Hematopoietic multipotent progenitor cell treated with erythropoietin and hydrocortisone succinate and interleukin-3 and kit ligand, for 8 days (in vitro differentiated cells): Measurements from ENCODE around the gene RAB7B.

Source experiments
- DNase-seq: peaks from one replicate; pipeline ENCODE4 v3.0.0-alpha.2; 2015

RAB7B gene

GRCh38 chr1:205943245-205943644, 60.0 kb downstream of the RAB7B start, which contains the start of gene SLC26A9:
Gene SLC26A9 (minus strand): TSS chr1:205943456. CDS start chr1:205935820, 7,636 bp downstream.
- DNase-seq, result no peak

DNA sequence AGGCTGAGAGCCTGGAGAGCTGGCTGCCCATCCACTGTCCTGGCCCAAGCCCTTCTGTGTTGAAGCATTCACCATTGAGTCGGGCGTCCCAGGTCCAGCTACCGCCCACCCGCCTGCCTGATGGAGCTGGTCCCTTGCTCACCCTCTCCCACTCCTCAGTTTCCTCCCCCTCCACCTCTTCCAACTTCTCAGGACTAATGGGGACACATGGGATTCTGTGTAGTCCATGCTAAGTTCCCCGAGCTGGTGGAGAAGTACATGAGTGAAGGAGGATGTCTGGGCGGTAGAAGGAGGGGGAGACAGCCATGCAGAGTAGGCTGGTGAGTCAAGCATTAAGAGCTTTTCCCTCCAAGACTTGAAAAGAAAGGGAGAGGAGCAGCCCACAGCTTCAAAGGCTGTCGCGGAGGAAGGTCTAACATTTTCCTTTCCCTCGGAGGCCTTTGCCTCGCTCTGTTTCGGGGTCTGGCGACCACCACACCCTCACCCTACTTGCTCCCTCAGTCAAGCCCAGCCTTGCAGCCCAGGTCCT, 60.5 kb downstream of the RAB7B start:
- DNase-seq, result no peak

GRCh38 chr1:205940710-205941109, 62.5 kb downstream of the RAB7B start:
- DNase-seq, result no peak

GRCh38 chr1:205939690-205940330, 63.4 kb downstream of the RAB7B start:
- DNase-seq, result peak; percentile 32

DNA sequence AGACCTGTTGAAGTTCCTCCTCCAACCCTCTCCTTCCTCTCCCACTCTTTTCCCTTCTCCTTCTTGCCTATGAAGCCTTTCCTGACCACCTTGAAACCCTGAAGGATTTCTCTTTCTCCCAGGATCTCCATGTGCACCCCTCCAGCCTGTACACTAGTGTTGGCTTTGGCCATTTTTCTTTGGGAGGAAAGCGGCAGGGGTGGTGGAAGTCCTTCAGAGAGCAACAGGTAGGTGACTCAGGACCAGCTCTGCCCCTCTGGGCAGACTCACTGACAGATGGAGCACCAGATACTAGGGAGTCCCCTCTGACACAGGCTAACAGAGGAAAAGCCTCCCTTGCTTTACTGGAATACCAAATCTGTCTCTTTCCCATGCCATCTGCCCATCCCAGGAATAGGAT, 64.5 kb downstream of the RAB7B start:
- no peak for DNase-seq

DNA sequence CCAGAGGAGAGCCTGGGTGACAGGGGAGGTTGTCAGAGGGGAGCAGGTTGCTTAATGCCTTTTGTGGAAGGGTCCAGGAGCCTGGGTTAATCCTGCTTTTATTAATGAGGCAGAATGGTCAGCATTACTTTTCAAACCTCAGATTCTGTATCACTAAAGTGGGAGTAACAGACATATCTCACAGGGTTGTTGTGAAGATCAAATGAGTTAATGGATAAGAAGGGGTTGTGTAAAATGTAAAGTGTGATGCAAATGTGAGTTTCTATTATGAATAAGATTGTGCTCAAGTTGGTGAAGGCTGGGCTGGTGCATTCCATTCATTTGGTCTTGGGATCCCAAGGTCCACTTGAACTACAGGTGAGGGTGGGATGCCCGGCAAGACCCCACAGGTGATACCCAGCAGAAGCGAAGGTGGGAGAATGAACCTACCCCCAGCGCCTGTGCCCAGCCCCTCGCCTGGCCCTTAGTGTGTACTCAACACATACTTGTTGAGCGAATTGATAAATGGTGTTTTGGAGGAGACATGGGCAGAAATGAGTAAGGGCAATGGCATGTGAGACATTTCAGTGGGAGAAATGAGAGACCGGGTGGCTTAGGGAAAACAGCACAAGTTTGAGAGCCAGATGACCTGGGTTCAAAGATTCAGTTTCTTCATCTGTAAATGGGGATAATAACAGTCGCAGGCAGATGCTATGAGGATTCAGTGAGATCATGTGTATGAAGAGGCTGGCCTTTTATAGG, 66.2 kb downstream of the RAB7B start:
- DNase-seq, result no peak

GRCh38 chr1:205936311-205936710, 66.9 kb downstream of the RAB7B start:
- no peak for DNase-seq

- DNase-seq, result no peak
Measured at GRCh38 chr1:205935869-205936268, 67.3 kb downstream of the RAB7B start.

- DNase-seq, result no peak
Measured at GRCh38 chr1:205934788-205935187, 68.4 kb downstream of the RAB7B start.

GRCh38 chr1:205933671-205934618, 69.2 kb downstream of the RAB7B start:
- no peak for DNase-seq

DNA sequence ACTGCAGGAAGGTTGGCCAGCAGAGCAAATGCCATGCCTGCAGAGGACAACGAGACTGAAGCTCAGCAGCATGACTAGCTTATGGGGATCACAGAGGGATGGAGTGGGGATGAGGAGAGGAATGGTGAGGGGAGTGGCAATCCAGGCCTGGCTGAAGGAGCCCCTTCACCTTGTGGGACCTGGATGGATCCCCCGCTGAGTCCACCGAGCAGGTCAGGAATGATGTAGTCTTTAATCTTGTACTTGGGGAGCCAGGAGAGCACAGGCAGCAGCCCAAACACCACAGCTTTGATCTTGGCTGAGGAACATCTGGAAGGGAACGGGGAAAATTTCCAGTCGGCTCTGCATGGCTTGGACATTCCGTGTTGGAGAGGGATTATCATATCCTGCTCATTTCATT, 70.4 kb downstream of the RAB7B start:
- DNase-seq, result no peak

DNA sequence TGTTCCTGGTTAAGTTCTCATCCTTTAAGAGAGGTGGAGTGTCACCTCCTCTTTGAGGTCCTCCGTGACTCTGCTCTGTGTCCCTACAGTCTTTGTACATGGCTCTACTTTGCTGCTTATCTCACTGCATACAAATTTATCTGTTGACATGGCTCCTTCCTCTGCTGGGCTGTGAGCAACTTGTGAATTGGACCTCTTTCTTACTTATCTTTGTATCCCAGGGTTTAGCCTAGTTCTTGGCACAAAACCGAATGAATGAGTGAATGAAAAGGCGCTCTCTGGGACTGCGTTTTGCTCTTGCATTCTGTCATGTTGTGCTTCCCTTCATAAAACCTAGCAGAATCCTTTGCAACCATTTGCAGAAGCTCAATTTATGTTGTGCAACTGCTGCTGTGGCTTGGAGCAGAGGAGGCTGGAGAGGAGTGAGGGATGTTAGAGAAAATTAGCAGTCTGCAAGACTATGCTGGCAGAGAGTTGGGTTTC, 72.4 kb downstream of the RAB7B start:
- DNase-seq, result peak; percentile 77

- DNase-seq, result no peak
Measured at GRCh38 chr1:205930195-205930577, 73.0 kb downstream of the RAB7B start.

DNA sequence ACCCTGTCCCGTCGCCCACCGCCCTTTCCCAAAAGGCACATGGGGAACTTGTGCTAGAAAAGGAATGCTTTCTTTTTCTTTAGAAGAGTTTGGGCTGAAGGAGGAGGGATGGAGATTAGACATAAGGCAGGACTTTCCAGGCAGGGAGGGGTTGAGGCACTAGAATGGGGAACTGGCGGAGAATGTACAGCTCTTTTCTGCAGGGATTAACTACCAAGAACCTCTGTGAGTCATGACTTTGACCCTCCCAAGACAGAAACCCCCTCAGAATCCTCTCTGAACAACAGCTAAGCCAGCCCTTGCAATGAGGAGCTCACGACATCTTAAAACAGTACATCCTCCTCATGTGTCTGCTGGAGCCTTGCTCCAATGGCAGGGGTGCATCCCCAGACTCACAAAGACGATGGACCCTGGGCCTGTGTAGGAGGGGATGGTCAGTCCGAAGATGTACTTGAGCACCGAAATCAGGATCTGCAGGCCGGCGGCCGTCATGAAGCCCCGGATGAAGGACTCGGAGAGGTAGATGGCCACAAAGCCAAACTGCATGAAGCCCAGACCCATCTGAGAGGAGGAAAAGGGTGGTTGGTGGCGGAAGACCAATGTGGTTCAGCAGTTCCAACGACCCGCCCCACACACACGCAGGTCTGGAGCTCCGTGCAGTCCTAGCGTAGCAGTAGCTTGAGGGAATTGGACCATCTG, 73.5 kb downstream of the RAB7B start:
- DNase-seq, result no peak

GRCh38 chr1:205928317-205928716, 74.9 kb downstream of the RAB7B start:
- no peak for DNase-seq

- no peak for DNase-seq
Measured at GRCh38 chr1:205927676-205928075, 75.5 kb downstream of the RAB7B start.

DNA sequence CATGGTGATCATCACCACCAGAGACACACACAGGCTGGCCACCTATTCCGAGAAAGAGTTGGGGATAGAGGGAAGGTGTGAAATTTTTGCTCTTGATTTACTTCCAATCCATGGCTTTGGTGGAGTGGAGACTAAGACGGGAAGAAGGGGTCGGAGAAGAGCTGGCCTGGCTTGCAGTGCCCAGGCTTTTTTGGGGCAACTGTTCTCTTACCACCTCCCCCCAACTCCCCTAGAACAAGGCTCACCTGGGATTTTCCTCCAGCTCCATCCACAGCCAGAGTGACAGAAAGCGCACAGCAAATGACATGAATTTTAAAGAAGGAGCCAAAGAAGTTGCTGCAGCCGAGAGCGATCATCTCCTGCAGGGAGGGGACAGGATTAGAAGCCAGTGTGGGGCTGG, 75.9 kb downstream of the RAB7B start:
- DNase-seq, result no peak
